Measurements from ENCODE around the gene ZSCAN32.

Gene ZSCAN32

DNA sequence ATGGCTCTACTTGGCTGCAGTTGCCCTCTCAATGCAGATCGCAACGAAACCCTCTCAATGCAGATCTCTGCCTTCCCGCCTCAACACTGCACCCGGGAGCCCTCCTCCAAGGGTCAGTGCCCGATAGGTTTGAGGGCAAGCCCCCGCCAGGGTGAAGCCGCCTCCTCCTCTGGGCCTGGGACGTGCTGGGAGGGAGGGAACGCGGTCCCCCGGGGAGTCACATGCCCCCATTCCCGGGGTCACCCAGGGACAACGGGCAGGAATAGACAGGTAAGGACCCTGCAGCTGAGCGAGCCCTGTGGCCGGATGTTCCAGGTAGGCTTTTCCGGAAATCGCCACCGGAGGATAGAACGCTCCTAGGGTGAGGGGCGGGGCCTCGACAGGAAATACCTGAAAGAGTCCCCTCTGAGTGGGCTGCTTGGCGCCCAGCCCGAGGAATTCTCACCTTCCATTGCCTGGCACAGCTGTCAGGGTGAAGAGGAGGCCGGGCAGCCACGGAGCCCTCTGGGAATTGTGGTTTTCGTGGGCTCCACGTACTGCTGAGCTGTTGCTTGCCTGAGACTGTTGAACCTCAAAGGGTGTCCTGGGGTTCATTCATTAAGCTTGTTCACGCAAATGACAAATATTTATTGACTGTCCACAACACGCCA is 13.1 kb upstream of the ZSCAN32 start:
- TF ChIP-seq, protein P1, sequence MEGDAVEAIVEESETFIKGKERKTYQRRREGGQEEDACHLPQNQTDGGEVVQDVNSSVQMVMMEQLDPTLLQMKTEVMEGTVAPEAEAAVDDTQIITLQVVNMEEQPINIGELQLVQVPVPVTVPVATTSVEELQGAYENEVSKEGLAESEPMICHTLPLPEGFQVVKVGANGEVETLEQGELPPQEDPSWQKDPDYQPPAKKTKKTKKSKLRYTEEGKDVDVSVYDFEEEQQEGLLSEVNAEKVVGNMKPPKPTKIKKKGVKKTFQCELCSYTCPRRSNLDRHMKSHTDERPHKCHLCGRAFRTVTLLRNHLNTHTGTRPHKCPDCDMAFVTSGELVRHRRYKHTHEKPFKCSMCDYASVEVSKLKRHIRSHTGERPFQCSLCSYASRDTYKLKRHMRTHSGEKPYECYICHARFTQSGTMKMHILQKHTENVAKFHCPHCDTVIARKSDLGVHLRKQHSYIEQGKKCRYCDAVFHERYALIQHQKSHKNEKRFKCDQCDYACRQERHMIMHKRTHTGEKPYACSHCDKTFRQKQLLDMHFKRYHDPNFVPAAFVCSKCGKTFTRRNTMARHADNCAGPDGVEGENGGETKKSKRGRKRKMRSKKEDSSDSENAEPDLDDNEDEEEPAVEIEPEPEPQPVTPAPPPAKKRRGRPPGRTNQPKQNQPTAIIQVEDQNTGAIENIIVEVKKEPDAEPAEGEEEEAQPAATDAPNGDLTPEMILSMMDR (conservative IDR thresholded peaks at IDR 0.05; ENCODE audit: low read depth, low read length) = no peak
- no peak overlapping the region for H3K4me3 ChIP-seq (ENCODE audit: low read length)
- DNase-seq (ENCODE audit: low read depth) = no peak

DNA sequence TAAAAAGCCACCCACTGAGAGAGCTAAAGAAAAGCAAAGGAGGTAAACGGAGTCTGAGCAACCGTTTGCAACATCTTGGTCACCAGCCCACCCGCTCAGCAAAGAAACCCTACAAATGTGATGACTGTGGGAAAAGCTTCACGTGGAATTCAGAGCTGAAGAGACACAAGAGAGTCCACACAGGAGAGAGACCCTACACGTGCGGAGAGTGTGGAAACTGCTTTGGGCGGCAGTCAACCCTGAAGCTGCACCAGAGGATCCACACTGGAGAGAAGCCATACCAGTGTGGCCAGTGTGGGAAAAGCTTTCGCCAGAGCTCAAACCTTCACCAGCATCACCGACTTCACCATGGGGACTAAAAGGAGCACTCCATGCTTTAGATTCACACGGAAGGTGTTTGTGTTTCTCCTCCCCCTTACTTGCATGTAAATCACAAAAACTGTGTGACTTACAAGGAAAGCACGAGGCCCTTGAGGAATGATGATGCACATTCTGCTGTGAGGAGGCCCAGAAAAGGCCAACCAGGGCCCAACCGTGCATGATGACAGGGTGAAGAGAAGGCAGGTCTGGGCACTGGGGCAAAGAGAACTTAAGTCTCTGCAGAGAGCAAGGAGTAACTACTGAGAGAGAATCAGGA is 7.9 kb upstream of the ZSCAN32 start:
- H3K4me3 ChIP-seq (ENCODE audit: low read length) = no peak overlapping the region
- TF ChIP-seq, protein P1 (conservative IDR thresholded peaks at IDR 0.05; ENCODE audit: low read depth, low read length) = no peak
- DNase-seq (ENCODE audit: low read depth) = no peak

DNA sequence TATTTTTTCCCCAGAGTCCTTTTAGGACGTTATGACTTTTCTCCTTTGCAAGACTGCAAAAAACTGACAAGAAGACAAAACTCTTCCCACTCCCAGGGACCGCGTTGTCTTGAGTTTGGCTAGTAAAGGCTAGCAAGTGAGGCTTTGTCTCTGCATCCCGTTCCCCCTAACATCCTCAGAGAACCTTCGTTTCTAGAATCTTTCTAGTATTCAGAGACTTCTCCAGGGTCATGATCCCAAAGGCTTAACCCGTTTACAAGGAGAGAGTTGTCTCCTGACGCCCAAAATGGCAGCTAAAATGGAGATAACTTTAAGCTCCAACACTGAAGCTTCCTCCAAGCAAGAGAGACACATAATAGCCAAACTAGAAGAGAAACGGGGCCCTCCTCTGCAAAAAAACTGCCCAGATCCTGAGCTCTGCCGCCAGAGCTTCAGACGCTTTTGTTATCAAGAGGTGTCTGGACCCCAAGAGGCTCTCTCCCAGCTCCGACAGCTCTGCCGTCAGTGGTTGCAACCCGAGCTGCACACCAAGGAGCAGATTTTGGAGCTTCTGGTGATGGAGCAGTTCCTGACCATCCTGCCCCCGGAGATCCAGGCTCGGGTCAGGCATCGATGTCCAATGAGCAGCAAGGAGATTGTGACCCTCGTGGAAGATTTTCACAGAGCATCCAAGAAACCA is 1.1 kb upstream of the ZSCAN32 start:
- no peak for DNase-seq (ENCODE audit: low read depth)
- TF ChIP-seq, protein P1 (conservative IDR thresholded peaks at IDR 0.05; ENCODE audit: low read depth, low read length) = no peak
- peak overlapping the region; percentile 92 for H3K4me3 ChIP-seq (ENCODE audit: low read length)

DNA sequence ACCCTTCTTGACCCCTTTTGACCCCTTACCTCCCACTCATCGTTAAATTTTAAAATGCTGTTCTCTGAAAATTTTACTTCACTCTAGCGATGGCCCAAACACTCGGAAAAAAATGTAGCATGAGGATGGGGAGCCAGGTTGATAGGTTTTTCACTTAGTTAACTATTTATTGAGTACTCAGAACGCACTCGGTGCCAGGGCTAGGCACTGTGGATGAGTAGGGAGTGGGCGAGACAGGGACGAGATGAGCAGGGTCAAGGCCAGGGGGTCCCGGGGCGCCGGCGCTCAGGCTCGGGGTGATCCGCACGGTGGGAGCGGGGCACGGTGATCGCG is 392 bp downstream of the ZSCAN32 start:
- TF ChIP-seq, protein P1 (conservative IDR thresholded peaks at IDR 0.05; ENCODE audit: low read depth, low read length) = no peak
- no peak for DNase-seq (ENCODE audit: low read depth)
- peak overlapping the region; percentile 92 for H3K4me3 ChIP-seq (ENCODE audit: low read length)

DNA sequence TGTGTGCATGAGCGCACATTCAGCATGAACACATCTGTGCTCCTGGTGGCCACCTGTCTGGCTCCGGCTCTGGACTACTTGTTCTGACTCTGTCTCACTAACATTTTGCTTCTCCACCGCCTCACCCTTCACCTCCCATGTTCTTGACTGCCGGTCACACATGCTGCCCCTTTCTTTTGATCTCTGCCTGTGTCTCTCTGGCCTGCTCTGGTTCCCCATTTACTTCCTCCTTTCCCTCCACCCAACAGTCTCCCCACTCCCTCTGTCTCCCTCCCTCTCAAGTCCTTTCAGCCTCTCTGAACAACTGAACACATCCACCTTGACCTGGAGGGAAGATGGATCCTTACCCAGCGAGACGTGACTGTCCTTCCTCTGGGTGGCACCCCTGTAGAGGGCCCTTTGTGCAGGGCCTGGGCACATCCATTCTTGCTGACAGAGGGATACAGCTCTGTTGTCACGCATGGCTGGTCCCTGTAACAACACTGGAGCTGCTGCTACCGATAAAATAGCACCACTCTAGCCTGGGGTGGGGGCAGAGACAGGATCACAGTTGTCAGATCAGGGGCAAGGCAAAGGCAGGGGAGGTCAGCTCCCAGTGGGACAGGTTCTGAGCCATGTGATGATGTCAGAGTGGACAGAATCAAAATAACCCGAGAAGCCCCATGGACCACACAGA is 11.0 kb downstream of the ZSCAN32 start:
- DNase-seq (ENCODE audit: low read depth) = no peak
- no peak overlapping the region for H3K4me3 ChIP-seq (ENCODE audit: low read length)
- TF ChIP-seq, protein P1 (conservative IDR thresholded peaks at IDR 0.05; ENCODE audit: low read depth, low read length) = no peak

DNA sequence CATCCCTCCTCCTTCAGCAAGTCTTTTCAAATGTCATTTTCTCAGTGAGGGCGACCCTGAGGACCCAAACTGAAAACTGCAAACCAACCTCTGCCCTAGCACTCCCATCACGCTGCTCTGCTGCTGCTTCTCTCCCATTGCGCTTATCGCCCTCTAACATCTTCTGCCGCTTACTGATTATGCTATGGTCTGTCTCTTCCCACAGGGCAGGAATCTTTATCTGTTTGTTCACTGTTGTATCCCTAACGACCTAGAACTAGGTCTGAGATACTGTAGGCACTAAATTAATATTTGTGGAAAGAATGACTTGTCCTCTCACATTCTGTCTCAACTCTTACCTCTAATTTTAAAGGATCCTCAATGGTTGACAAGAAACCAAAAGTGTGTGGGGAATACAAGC is 12.5 kb downstream of the ZSCAN32 start:
- TF ChIP-seq, protein P1 (conservative IDR thresholded peaks at IDR 0.05; ENCODE audit: low read depth, low read length) = no peak
- H3K4me3 ChIP-seq (ENCODE audit: low read length) = no peak overlapping the region
- DNase-seq (ENCODE audit: low read depth) = no peak

Data from retinal pigment epithelial cell (primary cell).